HCT116 (cell line): Measurements from ENCODE around the gene STUM.

Experiments
- CEBPB ChIP-seq: IDR thresholded peaks from 2 replicates; pipeline ENCODE4 v1.6.1; 2012; ENCODE audit warnings: low read depth
- EZH2 ChIP-seq: fragments of 200-600 bp; sonication (generic); IDR thresholded peaks from 2 replicates; pipeline ENCODE4 v1.6.1; 2017; ENCODE audit warnings: antibody characterized with exemption, mixed run types
- EZH2phosphoT487 ChIP-seq: fragments of 200-600 bp; IDR thresholded peaks from 2 replicates; pipeline ENCODE4 v1.6.1; 2018; ENCODE audit warnings: antibody characterized with exemption, borderline replicate concordance
- POLR2A ChIP-seq: IDR thresholded peaks from 2 replicates; pipeline ENCODE4 v1.7.0; 2011; ENCODE audit warnings: borderline replicate concordance; ENCODE audit not compliant: insufficient read depth, insufficient read length; ENCODE audit errors: extremely low read depth
- POLR2AphosphoS5 ChIP-seq: IDR thresholded peaks from 2 replicates; pipeline ENCODE4 v1.6.1; 2011; ENCODE audit warnings: mild to moderate bottlenecking, low read depth, low read length, moderate library complexity
- RAD21 ChIP-seq: IDR thresholded peaks from 2 replicates; pipeline ENCODE4 v1.6.1; 2012; ENCODE audit warnings: low read depth, mild to moderate bottlenecking
- SIN3A ChIP-seq: IDR thresholded peaks from 2 replicates; pipeline ENCODE4 v1.6.1; 2012; ENCODE audit warnings: low read depth
- TF ChIP-seq, protein P1 (sequence below): IDR thresholded peaks from 2 replicates; pipeline ENCODE4 v1.6.1; 2012
- TF ChIP-seq, protein P2 (sequence below): IDR thresholded peaks from 2 replicates; pipeline ENCODE4 v1.6.1; 2012; ENCODE audit warnings: low read depth
- TF ChIP-seq, protein P3 (sequence below), 3 experiments: fragments of 200-600 bp in 1 of 3; sonication (generic) in 1 of 3; IDR thresholded peaks in 2 of 3; conservative IDR thresholded peaks in 1 of 3; 2 replicates each; pipeline ENCODE4 v1.5.1; 2012 to 2017; ENCODE audit warnings: low read depth in 2 of 3, low read length in 2 of 3, antibody characterized with exemption in 1 of 3, borderline replicate concordance in 1 of 3, control low read depth in 1 of 3, mild to moderate bottlenecking in 1 of 3, mixed read lengths in 1 of 3, mixed run types in 1 of 3, moderate library complexity in 1 of 3; ENCODE audit not compliant: insufficient read depth in 1 of 3
- TF ChIP-seq, protein P4 (sequence below): IDR thresholded peaks from 2 replicates; pipeline ENCODE4 v1.6.1; 2012

- TF ChIP-seq EZH2phosphoT487: no peak
- TF ChIP-seq, protein P1, sequence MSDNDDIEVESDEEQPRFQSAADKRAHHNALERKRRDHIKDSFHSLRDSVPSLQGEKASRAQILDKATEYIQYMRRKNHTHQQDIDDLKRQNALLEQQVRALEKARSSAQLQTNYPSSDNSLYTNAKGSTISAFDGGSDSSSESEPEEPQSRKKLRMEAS: no peak
- no peak for TF ChIP-seq POLR2A
- TF ChIP-seq, protein P2, sequence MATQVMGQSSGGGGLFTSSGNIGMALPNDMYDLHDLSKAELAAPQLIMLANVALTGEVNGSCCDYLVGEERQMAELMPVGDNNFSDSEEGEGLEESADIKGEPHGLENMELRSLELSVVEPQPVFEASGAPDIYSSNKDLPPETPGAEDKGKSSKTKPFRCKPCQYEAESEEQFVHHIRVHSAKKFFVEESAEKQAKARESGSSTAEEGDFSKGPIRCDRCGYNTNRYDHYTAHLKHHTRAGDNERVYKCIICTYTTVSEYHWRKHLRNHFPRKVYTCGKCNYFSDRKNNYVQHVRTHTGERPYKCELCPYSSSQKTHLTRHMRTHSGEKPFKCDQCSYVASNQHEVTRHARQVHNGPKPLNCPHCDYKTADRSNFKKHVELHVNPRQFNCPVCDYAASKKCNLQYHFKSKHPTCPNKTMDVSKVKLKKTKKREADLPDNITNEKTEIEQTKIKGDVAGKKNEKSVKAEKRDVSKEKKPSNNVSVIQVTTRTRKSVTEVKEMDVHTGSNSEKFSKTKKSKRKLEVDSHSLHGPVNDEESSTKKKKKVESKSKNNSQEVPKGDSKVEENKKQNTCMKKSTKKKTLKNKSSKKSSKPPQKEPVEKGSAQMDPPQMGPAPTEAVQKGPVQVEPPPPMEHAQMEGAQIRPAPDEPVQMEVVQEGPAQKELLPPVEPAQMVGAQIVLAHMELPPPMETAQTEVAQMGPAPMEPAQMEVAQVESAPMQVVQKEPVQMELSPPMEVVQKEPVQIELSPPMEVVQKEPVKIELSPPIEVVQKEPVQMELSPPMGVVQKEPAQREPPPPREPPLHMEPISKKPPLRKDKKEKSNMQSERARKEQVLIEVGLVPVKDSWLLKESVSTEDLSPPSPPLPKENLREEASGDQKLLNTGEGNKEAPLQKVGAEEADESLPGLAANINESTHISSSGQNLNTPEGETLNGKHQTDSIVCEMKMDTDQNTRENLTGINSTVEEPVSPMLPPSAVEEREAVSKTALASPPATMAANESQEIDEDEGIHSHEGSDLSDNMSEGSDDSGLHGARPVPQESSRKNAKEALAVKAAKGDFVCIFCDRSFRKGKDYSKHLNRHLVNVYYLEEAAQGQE: no peak
- TF ChIP-seq, protein P3, sequence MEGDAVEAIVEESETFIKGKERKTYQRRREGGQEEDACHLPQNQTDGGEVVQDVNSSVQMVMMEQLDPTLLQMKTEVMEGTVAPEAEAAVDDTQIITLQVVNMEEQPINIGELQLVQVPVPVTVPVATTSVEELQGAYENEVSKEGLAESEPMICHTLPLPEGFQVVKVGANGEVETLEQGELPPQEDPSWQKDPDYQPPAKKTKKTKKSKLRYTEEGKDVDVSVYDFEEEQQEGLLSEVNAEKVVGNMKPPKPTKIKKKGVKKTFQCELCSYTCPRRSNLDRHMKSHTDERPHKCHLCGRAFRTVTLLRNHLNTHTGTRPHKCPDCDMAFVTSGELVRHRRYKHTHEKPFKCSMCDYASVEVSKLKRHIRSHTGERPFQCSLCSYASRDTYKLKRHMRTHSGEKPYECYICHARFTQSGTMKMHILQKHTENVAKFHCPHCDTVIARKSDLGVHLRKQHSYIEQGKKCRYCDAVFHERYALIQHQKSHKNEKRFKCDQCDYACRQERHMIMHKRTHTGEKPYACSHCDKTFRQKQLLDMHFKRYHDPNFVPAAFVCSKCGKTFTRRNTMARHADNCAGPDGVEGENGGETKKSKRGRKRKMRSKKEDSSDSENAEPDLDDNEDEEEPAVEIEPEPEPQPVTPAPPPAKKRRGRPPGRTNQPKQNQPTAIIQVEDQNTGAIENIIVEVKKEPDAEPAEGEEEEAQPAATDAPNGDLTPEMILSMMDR (IDR thresholded peaks at IDR 0.05 in 2 of 3, conservative IDR thresholded peaks at IDR 0.05 in 1 of 3; ENCODE audit: borderline replicate concordance in 1 of 3, insufficient read depth in 1 of 3, low read depth in 2 of 3, low read length in 2 of 3): peak; percentile 91 to 98 (median 97)
- no peak for TF ChIP-seq POLR2AphosphoS5
- TF ChIP-seq SIN3A: no peak
- no peak for TF ChIP-seq EZH2
- TF ChIP-seq, protein P4, sequence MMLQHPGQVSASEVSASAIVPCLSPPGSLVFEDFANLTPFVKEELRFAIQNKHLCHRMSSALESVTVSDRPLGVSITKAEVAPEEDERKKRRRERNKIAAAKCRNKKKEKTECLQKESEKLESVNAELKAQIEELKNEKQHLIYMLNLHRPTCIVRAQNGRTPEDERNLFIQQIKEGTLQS: no peak
- TF ChIP-seq CEBPB: no peak
- TF ChIP-seq RAD21: peak; percentile 91
Observed at GRCh38 chr1:226547754-226548191, 791 bp upstream of the STUM start.
